IPS DF 6.9 (cell line): ENCODE measurements around the gene RESP18.
A peak's percentile ranks its signal among the peaks of the same experiment; 100 is the strongest.

Source experiments
- DNase-seq: peaks from one replicate; pipeline ENCODE4 v3.0.0-alpha.2; 2013; ENCODE audit warnings: low read depth, low spot score
- H3K27ac ChIP-seq: one replicate; pipeline ENCODE4 v1.5.1; 2013; ENCODE audit warnings: low read length, control low read depth
- H3K27me3 ChIP-seq: 2 replicates; pipeline ENCODE4 v1.6.1; 2013; ENCODE audit warnings: mild to moderate bottlenecking, low read length; ENCODE audit not compliant: control insufficient read depth, insufficient read depth
- H3K36me3 ChIP-seq: 2 replicates; pipeline ENCODE4 v1.6.1; 2013; ENCODE audit warnings: low read length; ENCODE audit not compliant: control insufficient read depth, insufficient read depth
- H3K4me1 ChIP-seq: 2 replicates; pipeline ENCODE4 v1.6.1; 2013; ENCODE audit warnings: low read length; ENCODE audit not compliant: control insufficient read depth, insufficient read depth
- H3K4me3 ChIP-seq: 2 replicates; pipeline ENCODE4 v1.5.1; 2013; ENCODE audit warnings: mild to moderate bottlenecking, low read length
- H3K9me3 ChIP-seq: 2 replicates; pipeline ENCODE4 v1.6.1; 2013; ENCODE audit warnings: low read length, inconsistent platforms; ENCODE audit not compliant: control insufficient read depth, insufficient read depth
- WGBS: extraction: QIAGEN DNeasy Blood & Tissue Kit; methylation state at CpG from one replicate; pipeline ENCODE4 v1.1.7; 2013; ENCODE audit warnings: mixed read lengths, missing lambda C conversion rate; ENCODE audit not compliant: insufficient read length, insufficient coverage; 5-methylcytosine and 5-hydroxymethylcytosine counted together

RESP18 gene

DNA sequence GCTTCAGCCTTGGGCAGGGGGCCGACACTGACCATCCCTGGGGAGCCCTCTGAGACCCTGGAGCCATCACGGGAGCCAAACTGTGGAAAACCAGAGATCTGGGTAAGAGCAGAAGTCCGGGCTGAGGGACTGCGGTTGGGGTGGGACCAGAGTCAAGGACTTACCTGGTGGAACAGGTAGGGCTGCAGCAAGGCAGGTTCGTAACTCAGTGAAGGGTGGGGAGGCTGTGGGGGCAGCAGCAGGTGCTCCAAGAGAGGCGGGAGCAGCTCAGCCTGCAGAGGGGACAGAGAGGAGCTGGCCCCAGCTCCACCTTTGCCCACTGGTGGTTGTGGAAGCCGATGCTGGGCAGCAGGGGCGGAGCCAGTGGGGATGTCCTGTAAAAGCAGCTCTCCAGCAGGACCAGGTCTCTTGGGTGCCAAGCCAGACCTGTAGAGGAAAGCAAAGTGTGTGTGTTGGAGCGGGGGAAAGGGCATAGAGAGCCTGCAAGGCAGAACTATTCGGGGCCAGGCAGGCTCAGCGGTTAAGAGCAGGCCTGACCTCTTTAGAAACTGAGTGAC, 30.1 kb downstream of the RESP18 start:
- Histone ChIP-seq H3K9me3 (no peaks in the 10 kb centered on the region), H3K4me3 (no peak overlapping the region), H3K27me3 (no peaks in the 10 kb centered on the region; the same call in 1 of the 2 replicates), H3K4me1 (peaks cover 6% of the 10 kb centered on the region), H3K36me3 (no peaks in the 10 kb centered on the region), H3K27ac (no peak overlapping the region)
- WGBS = no CpG with 5 or more reads among the region's 11 CpGs
- no peak for DNase-seq

DNA sequence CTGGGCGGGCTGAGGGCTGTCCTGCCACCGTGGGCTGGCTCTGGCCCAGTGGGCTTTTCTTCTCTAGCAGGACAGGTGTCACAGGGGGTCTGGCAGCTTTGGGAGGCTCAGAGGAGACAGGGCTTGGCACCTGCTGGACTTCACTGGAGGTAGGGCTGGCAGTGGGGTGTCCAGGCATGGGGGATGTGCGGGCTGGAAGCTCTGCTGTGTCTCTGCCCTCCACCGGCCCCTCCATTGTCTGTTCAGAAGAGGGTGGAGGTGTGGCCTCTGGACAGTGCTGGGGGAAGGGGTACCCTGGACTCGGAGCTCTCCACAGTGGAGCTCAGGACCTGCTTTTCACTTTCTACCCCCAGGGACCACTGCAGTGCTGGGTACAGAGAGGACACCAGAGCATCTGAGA, 32.5 kb downstream of the RESP18 start:
- Histone ChIP-seq H3K36me3 (no peaks in the 10 kb centered on the region), H3K27me3 (peaks cover 2% of the 10 kb centered on the region; the same call in 1 of the 2 replicates), H3K4me3 (no peak overlapping the region), H3K4me1 (peaks cover 7% of the 10 kb centered on the region), H3K27ac (no peak overlapping the region), H3K9me3 (no peaks in the 10 kb centered on the region)
- no peak for DNase-seq
- WGBS = no CpG with 5 or more reads among the region's 5 CpGs

DNA sequence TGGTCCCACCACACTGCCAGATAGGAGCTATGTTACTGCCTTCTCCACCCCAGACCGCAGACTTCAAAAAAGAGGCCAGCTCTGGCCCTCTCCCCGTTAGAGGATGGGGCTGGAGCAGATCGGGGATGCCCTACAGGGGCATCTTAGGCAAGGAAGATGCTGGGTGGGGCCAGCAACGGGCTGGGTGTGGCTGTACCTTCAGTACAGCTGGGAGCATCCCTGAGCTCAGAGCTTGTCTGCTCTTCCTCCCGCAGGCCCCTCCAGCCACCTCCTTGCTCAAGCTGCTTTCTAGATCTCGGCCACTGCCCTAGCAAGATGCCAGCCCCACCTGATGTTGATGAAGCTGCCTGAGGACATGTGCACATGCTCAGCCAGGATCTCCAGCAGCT, 33.2 kb downstream of the RESP18 start:
- H3K4me1 ChIP-seq = peaks cover 7% of the 10 kb centered on the region
- H3K27ac ChIP-seq = no peak overlapping the region
- no peak overlapping the region for H3K4me3 ChIP-seq
- no peaks in the 10 kb centered on the region for H3K36me3 ChIP-seq
- no peak for DNase-seq
- peaks cover 2% of the 10 kb centered on the region; the same call in 1 of the 2 replicates for H3K27me3 ChIP-seq
- no CpG with 5 or more reads among the region's 6 CpGs for WGBS
- no peaks in the 10 kb centered on the region for H3K9me3 ChIP-seq

DNA sequence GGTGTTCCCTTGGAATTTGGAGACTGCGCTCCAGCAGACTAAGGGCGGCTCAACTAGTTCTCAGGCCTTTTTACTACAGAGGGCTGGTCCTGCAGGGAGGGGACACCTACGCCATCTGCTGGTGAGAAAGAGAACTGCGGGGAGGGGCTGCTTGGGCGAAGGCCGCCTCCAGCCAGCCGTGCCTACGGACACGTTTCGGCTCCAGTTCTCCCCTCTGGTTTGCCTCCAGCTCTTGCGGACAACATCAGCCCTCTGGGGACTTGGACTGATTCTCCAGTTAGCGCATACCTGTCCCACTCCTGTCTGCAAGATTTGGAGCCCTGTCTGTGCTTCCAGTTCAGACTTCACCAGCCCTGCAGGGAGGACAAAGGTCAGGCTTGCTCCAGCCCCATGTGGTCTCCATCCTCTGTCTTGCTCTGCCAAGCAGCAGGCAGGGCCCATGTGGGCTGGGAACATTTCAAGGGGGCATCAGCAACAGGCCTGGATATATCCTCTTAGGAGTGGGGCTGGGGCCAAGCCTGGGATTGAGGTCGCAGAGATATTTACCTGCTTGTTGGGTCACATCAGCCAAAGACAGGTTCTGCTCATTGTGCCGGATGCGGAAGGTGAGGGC, 33.7 kb downstream of the RESP18 start:
- no peaks in the 10 kb centered on the region for H3K9me3 ChIP-seq
- no peak overlapping the region for H3K4me3 ChIP-seq
- H3K36me3 ChIP-seq = no peaks in the 10 kb centered on the region
- H3K27me3 ChIP-seq = peaks cover 2% of the 10 kb centered on the region; the same call in 1 of the 2 replicates
- no CpG with 5 or more reads among the region's 15 CpGs for WGBS
- no peak for DNase-seq
- H3K27ac ChIP-seq = no peak overlapping the region
- H3K4me1 ChIP-seq = peaks cover 9% of the 10 kb centered on the region

DNA sequence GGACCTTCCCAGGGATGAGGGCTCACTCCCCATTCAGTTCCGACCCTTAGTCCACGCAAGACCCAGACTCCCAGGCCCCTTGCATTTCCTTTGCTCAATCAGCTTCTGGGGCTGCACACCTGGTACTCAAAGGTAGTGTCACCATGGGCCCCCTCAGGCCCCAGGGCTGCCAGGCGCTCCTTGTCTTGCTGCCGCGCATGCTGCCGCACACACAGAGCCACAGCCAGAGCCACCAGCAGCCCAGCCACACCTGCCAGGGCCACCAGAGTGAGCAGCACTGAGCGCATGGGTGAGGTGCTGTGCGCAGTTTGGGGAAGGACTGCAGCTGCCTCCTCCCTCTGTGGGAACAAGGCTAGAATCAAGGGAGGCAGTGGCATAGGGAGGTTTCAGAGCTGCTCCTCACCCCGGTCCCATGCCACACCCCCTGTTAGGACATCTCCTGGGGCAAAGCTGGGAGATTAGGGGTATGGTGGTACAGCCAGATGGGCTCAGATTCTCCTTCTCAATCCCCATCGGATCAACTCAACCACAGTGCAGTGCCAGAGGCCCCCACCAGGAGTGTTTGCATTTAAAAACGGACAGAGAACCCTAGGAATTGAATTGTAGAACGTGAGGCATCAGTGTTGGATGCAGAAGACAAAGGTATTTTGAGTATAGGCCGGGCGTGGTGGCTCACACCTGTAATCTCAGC, 34.6 kb downstream of the RESP18 start:
- DNase-seq = no peak
- no CpG with 5 or more reads among the region's 14 CpGs for WGBS
- H3K36me3 ChIP-seq = no peaks in the 10 kb centered on the region
- peaks cover 9% of the 10 kb centered on the region for H3K4me1 ChIP-seq
- H3K27ac ChIP-seq = no peak overlapping the region
- H3K4me3 ChIP-seq = no peak overlapping the region
- H3K27me3 ChIP-seq = peaks cover 2% of the 10 kb centered on the region; the same call in 1 of the 2 replicates
- no peaks in the 10 kb centered on the region for H3K9me3 ChIP-seq

DNA sequence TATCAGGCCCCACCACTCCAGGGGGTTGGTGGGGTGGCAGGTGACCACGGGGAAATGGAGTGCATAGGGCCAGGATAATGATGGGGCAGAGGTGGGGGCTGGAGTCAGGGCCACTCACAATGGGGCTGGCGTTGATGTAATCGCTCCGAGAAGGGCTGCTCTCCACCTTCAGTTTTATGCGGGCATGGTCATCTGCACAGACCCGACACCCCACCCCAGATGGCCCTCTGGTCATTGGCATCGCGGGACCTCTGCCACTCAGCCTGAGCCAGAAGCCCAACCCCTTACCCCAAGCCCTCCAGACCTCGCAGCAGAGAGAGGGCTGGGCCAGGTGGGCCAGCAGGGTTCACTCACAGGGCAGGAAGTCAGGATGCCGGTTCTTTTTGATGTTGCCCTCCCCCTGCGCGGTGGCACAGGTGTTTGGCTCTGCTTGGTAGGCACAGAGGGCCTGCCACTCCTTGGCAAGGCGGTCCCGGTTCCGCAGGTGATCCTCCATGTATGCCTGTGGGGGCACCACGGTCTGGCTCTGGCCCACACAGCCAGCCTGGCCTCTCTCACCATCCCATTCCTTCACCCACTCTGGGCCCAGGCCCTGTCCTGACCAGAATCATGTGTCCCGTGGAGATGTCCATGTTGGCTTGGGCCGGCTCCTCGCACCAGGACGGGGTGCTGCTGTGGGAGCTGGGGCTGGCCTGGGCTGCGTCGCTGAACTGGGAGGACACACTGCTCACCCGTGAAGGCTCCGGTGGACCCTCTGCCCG, 35.7 kb downstream of the RESP18 start:
- no CpG with 5 or more reads among the region's 25 CpGs for WGBS
- Histone ChIP-seq H3K36me3 (no peaks in the 10 kb centered on the region), H3K27me3 (peaks cover 2% of the 10 kb centered on the region; the same call in 1 of the 2 replicates), H3K4me3 (no peak overlapping the region), H3K9me3 (no peaks in the 10 kb centered on the region), H3K4me1 (peaks cover 9% of the 10 kb centered on the region), H3K27ac (no peak overlapping the region)
- DNase-seq = no peak

DNA sequence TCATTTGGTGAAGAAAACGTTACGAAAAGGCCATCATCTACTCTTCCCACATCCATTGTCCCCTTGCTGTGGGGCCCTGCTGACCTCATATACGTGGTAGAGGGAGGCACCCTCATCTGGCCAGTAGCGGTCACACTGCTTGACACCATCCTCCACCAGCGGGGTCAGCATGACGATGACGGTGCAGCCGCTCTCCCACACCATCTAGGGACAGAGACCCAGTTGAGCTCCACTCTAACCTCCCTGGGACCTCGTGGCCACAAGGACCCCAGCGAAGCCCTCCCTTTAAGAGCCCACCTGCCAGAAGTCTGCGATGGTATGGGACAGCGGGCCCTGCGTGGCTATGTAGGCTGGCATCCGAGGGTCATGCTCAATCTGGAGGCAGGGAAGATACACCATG, 36.4 kb downstream of the RESP18 start:
- no peaks in the 10 kb centered on the region for H3K36me3 ChIP-seq
- no peak for DNase-seq
- WGBS = no CpG with 5 or more reads among the region's 14 CpGs
- H3K4me3 ChIP-seq = no peak overlapping the region
- H3K9me3 ChIP-seq = no peaks in the 10 kb centered on the region
- no peak overlapping the region for H3K27ac ChIP-seq
- peaks cover 2% of the 10 kb centered on the region; the same call in 1 of the 2 replicates for H3K27me3 ChIP-seq
- H3K4me1 ChIP-seq = peaks cover 9% of the 10 kb centered on the region

DNA sequence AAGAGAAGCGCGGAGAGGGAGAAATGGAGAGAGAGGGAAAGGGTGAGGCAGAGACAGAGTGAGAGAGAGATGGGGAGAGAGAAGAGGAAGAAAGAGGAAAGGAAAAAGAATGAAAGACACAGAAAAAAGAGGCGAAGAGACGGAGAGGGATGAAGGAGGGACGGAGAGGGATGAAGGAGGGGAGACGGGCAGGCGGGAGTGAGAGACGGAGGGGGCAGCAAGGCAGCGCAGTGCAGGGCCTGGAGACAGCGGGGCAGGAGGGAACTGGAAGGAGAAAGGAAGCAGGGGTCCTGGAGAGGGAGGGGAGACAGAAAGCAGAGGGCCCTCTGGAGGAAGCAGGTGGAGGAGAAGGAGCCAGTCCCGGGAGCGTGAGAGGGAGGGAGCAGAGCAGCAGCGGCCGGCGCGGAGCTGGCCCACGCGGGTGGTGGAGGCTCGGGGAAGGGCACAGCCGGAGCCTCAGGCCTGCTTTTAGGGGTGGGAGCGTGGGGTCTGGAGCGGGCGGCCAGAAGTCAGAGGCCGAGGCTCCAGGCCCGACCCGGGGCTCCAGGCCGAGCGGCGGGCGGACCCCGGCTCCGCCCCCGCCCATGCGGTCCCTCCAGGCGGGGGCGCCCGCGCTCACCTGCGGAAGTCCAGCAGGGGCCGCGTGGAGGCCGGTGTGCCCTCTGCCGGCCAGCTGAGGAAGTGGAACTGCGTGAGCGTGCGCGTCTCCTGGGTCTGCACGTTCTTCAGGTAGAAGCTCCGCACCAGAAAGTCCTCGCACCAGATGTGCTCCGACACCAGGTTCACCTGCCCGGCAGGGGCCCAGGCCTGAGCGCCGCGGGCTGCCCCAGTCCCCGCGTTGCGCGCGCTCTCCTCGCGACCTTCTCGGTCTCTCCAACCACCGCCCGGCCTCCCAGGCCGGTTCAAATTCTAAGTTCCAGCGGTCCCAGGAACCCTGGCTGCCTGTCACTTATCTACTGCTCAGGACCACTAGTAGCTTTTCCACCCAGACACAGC, 37.9 kb downstream of the RESP18 start:
- Histone ChIP-seq H3K27me3 (peaks cover 2% of the 10 kb centered on the region; the same call in 1 of the 2 replicates), H3K27ac (no peak overlapping the region), H3K9me3 (no peaks in the 10 kb centered on the region), H3K36me3 (no peaks in the 10 kb centered on the region; the same call in 1 of the 2 replicates), H3K4me3 (peak overlapping the region; percentile 72; the same call in 1 of the 2 replicates), H3K4me1 (peaks cover 8% of the 10 kb centered on the region)
- no CpG with 5 or more reads among the region's 67 CpGs for WGBS
- DNase-seq = peak; percentile 94

DNA sequence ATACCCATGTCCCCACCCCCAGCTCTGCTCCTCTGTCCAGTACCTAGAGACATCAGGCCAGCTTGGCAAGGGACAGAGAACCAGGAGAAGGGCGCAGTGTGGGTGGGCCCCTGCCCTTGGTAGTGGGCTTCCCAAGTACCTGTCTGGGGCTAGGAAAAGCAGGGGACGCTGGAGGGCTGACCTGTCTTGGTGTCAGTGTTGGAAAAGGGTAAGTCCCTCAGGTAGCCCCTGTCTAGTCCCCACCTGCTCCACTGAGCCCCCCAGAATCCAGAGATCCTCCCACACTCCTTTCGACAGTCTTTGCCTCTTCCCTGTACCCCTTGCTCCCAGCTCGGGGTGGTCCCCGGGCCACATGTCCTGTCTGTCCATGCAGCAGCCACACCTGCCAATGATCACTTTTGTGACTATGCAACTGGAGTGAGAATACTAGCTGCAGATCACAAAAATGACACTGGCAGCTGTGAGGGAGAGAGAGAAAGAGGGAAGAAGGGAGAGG, 38.8 kb downstream of the RESP18 start:
- Histone ChIP-seq H3K4me3 (no peak overlapping the region), H3K9me3 (no peaks in the 10 kb centered on the region), H3K4me1 (peaks cover 4% of the 10 kb centered on the region; the same call in 1 of the 2 replicates), H3K27me3 (peaks cover 2% of the 10 kb centered on the region; the same call in 1 of the 2 replicates), H3K36me3 (no peaks in the 10 kb centered on the region; the same call in 1 of the 2 replicates), H3K27ac (no peak overlapping the region)
- WGBS = no CpG with 5 or more reads among the region's 5 CpGs
- DNase-seq = no peak
